Choroid plexus epithelial cell (primary cell): Measurements from ENCODE around the gene CAPN2.

Source experiments
- DNase-seq: peaks from one replicate; pipeline ENCODE4 v3.0.0-alpha.2; 2010; ENCODE audit warnings: low read depth
- H3K4me3 ChIP-seq: 2 replicates; pipeline ENCODE4 v1.5.1; 2011; ENCODE audit warnings: low read depth, mild to moderate bottlenecking, control low read depth, low read length, moderate library complexity
- TF ChIP-seq, protein P1 (sequence below): conservative IDR thresholded peaks from 2 replicates; pipeline ENCODE4 v1.5.1; 2011; ENCODE audit warnings: low read depth, mild to moderate bottlenecking, control low read depth, inconsistent platforms, low read length, moderate library complexity

The CAPN2 gene

DNA sequence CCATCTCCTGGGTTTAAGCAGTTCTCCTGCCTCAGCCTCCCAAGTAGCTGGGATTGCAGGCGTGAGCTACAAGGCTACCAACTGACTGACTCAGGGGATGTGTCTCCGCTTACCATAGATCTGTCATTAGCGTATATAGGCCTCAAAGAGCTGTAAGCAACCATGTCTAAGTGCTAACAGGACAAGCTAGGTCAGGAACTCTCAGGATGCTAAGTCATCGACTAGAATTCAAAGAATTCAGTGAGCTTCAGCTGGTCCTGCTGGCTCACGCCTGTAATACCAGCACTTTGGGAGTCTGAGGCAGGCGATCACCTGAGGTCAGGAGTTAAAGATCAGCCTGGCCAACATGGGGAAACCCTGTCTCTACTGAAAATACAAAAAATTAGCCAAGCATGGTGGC lies 29.5 kb downstream of the CAPN2 start:
- DNase-seq, result peak; percentile 78
- TF ChIP-seq, protein P1, sequence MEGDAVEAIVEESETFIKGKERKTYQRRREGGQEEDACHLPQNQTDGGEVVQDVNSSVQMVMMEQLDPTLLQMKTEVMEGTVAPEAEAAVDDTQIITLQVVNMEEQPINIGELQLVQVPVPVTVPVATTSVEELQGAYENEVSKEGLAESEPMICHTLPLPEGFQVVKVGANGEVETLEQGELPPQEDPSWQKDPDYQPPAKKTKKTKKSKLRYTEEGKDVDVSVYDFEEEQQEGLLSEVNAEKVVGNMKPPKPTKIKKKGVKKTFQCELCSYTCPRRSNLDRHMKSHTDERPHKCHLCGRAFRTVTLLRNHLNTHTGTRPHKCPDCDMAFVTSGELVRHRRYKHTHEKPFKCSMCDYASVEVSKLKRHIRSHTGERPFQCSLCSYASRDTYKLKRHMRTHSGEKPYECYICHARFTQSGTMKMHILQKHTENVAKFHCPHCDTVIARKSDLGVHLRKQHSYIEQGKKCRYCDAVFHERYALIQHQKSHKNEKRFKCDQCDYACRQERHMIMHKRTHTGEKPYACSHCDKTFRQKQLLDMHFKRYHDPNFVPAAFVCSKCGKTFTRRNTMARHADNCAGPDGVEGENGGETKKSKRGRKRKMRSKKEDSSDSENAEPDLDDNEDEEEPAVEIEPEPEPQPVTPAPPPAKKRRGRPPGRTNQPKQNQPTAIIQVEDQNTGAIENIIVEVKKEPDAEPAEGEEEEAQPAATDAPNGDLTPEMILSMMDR, result no peak
- H3K4me3 ChIP-seq, result no peak overlapping the region

DNA sequence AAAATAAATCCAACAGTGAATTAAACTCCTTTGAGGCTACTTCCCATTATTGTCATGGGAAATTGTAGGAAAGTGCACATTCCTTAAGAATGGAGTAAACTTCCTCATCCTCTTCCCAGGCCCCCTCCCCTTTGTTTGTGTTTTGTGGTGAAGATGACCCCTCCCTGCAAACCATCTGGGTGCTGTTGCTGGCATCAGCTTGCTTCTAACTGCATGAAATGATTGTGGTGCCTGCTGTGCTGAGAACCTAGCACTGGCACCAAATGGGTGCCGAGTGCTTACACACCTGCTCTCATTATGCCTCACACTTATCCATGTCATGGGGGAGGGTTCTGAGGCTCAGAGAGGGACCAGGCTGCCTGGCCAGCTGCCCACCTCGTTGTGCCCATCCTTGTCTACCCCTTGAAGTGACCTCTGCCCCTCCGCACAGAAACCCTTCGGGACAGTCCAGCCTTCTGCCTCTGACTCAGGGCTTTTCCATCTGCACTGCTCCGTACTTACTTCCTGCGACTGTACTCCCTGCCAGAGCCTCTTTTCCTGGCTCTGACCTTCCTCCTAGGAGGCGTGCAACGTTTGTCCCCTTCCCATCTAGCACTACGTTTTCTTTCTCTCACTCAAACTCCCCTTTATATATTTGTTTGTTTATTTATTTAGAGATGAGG lies 30.6 kb downstream of the CAPN2 start:
- TF ChIP-seq, protein P1, result no peak
- H3K4me3 ChIP-seq, result no peak overlapping the region
- no peak for DNase-seq

DNA sequence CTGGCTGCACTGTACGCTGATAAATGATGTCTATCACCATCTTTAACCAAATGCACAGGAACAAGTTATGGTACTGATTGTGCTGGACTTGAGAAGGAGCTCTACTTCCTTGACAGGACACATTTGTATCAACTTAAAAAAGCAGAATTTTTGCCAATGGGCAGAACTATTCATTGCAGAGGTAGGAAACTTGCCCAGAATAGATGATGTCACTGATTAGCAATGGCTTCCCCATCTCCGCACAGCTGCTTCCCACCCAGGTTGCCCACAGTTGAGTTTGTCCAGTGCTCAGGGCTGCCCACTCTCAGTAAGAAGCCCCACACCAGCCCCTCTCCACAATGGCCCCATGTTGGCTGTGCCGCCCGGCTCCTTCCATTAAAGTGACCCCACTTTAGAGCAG lies 33.4 kb downstream of the CAPN2 start:
- H3K4me3 ChIP-seq, result no peak overlapping the region
- no peak for DNase-seq
- TF ChIP-seq, protein P1, result no peak

DNA sequence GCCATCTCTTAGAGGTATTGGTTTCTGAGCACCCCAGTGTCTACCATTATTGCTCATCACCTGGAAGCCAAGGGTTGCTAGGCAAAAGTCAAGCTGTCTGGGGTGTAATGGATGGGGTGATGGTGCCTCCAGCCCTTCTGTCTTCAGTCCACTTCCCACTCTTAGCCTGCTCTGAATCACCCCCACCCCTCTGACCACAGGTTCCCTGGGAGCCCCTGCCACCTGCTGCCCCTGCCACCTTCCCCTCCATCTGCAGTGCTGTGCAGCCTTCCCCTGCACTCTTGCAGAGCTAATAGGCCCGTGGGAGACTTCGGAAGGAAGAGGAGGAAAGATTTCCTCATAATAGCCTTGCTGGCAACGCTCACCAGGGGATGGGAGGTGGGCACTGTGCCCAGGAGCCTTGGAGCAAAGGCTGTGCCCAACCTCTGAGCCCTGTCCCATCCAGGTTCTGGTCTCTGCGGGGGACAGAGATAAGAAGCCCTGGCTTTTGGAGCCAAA lies 35.5 kb downstream of the CAPN2 start:
- TF ChIP-seq, protein P1, result no peak
- peak; percentile 32 for DNase-seq

DNA sequence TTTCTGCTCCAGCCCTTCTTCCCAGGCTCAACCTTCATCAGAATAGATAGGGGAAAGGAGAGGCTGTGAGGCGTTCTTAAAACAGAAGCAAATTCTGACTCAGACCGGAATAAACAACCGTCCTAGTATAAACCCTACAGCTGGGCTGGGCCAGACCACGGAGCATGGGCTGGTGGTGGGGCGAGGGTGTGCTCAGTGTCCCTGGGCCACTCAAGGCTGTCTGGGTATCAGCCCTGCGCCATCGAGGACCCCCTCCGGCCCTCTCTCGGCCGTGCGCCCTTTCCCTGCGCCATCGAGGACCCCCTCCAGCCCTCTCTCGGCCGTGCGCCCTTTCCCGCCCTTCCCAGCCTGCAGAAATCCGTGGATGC lies 36.0 kb downstream of the CAPN2 start:
- DNase-seq, result peak; percentile 74
- peak overlapping the region; percentile 57 for H3K4me3 ChIP-seq
- TF ChIP-seq, protein P1, result no peak

More for the DNA sequence above, 35.5 kb downstream of the CAPN2 start:
- H3K4me3 ChIP-seq, result no peak overlapping the region

DNA sequence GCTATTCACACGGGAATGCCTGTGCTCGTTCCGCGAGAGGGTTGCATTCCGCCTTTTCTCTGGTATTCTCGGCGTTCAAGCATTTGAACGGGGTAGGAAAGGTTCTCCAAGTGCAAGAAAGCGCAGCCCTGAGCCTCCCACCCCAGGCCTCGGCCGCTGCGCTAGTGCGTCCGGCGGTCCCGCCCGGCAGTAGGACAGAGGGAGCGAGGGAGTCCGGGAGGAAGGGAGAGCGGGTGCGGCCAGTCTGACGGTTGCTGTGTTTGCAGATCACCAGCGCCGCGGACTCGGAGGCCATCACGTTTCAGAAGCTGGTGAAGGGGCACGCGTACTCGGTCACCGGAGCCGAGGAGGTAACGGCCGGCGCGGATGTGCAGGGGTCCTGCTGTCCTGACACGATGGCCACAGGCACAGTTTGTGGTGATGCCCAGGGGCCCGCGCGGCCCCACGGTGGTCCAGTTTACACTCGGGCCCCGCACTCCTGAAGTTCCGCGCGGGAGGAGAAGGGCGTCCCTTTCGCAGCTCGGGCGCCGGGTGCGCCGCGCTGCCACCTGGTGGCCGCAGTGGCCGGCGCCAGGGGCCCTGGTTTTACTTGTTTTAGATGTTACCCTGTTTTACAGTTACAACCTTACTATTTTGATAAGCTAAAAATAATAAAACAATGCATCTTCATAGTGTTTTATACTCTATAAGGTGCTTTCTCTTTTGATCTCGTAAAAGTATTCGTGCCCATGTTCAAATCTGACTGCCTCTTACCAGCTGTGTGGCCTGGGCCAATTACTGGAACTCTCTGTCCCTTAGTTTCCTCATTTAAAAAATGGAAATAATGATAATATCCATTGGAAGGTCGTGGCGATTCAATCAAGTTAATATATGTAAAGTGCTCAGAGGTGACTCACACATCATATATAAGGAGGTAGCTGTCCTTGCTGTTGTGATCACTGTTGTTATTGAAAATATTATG lies 36.7 kb downstream of the CAPN2 start:
- H3K4me3 ChIP-seq, result peak overlapping the region; percentile 57
- TF ChIP-seq, protein P1, result peak; percentile 73
- peak; percentile 68 for DNase-seq
